ENCODE measurements around the gene HSPB1. TPM values are rescaled to one million over a fixed set of nuclear protein-coding genes. Genes with fewer than 3 reads are reported as not detected.

HSPB1 gene
- total RNA-seq, 3 donors from 2014 or later (not counting 1 experiment from before 2014, with no cell fraction given), result 14.4 to 15.9 (median 14.7) TPM

DNA sequence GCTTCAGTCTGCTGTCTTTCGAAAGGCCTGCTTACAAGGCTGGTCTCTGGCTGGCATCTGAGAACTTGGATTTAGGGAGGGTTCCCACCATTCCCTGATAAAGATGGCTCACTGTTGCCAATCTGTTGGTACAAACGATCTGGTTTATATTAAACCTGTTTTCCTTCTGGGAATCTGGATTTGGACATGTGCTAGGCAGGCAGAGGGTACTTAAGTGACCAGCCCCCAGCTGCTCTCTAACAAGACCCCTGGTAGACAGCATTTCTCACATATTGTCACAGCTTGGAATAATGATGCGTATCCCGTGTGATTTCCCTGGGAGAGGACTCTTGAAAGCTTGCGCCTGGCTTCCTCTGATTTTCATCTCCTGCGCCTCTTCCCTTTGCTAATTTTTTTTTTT is 34.7 kb downstream of the HSPB1 start:
- TF ChIP-seq, protein P1, sequence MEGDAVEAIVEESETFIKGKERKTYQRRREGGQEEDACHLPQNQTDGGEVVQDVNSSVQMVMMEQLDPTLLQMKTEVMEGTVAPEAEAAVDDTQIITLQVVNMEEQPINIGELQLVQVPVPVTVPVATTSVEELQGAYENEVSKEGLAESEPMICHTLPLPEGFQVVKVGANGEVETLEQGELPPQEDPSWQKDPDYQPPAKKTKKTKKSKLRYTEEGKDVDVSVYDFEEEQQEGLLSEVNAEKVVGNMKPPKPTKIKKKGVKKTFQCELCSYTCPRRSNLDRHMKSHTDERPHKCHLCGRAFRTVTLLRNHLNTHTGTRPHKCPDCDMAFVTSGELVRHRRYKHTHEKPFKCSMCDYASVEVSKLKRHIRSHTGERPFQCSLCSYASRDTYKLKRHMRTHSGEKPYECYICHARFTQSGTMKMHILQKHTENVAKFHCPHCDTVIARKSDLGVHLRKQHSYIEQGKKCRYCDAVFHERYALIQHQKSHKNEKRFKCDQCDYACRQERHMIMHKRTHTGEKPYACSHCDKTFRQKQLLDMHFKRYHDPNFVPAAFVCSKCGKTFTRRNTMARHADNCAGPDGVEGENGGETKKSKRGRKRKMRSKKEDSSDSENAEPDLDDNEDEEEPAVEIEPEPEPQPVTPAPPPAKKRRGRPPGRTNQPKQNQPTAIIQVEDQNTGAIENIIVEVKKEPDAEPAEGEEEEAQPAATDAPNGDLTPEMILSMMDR (IDR thresholded peaks at IDR 0.05), result no peak
- no peak overlapping the region for H3K4me3 ChIP-seq (ENCODE audit: low read length)
- no peaks in the 10 kb centered on the region for H3K9me3 ChIP-seq (ENCODE audit: control insufficient read depth, insufficient read depth, low read length)
- H3K36me3 ChIP-seq (ENCODE audit: control insufficient read depth, insufficient read depth, low read length), result peaks cover 6% of the 10 kb centered on the region
- H3K27me3 ChIP-seq (ENCODE audit: control insufficient read depth, insufficient read depth, low read length), result no peaks in the 10 kb centered on the region
- no peaks in the 10 kb centered on the region for H3K4me1 ChIP-seq (ENCODE audit: control insufficient read depth, insufficient read depth, low read length)
- Mint-ChIP-seq H3K4me3 (no peak overlapping the region), H3K27ac (no peak overlapping the region), H3K4me1 (peaks cover 19 to 37% of the 10 kb centered on the region in 2 donors), H3K27me3 (ENCODE audit: low read depth in 2 of 2) (no peaks in the 10 kb centered on the region), H3K9me3 (no peaks in the 10 kb centered on the region), H3K36me3 (no peaks in the 10 kb centered on the region)
- H3K27ac ChIP-seq (ENCODE audit: low read length), result no peak overlapping the region
- intact Hi-C loops (cut with micrococcal nuclease), result no loop called here
- no peak for ATAC-seq
- no peak for DNase-seq
- WGBS (ENCODE audit: insufficient coverage), result 98% methylated on average over 6 of the region's 6 CpGs

- H3K4me1 Mint-ChIP-seq, result peaks cover 26 to 35% of the 10 kb centered on the region in 2 donors
Measured at GRCh38 chr7:76338298-76339084, 36.0 kb downstream of the HSPB1 start.

GRCh38 chr7:76340617-76341131 is 38.2 kb downstream of the HSPB1 start:
- TF ChIP-seq, protein P1 (IDR thresholded peaks at IDR 0.05), result no peak
- peaks cover 26% of the 10 kb centered on the region for H3K36me3 ChIP-seq (ENCODE audit: control insufficient read depth, insufficient read depth, low read length)
- Mint-ChIP-seq H3K4me1 (peaks cover 36% of the 10 kb centered on the region in 2 donors), H3K4me3 (no peak overlapping the region), H3K36me3 (no peaks in the 10 kb centered on the region), H3K27me3 (ENCODE audit: low read depth in 2 of 2) (no peaks in the 10 kb centered on the region), H3K9me3 (no peaks in the 10 kb centered on the region), H3K27ac (no peak overlapping the region)
- DNase-seq (no peak), ATAC-seq (no peak)
- 76% methylated on average over 3 of the region's 3 CpGs for WGBS (ENCODE audit: insufficient coverage)
- intact Hi-C loops (cut with micrococcal nuclease), result no loop called here
- H3K27ac ChIP-seq (ENCODE audit: low read length), result no peak overlapping the region
- H3K4me3 ChIP-seq (ENCODE audit: low read length), result no peak overlapping the region
- H3K27me3 ChIP-seq (ENCODE audit: control insufficient read depth, insufficient read depth, low read length), result no peaks in the 10 kb centered on the region
- no peaks in the 10 kb centered on the region for H3K9me3 ChIP-seq (ENCODE audit: control insufficient read depth, insufficient read depth, low read length)
- H3K4me1 ChIP-seq (ENCODE audit: control insufficient read depth, insufficient read depth, low read length), result no peaks in the 10 kb centered on the region

More at GRCh38 chr7:76338298-76339084, 36.0 kb downstream of the HSPB1 start:
- DNase-seq (no peak), ATAC-seq (no peak)
- Histone ChIP-seq H3K36me3 (ENCODE audit: control insufficient read depth, insufficient read depth, low read length) (peaks cover 11% of the 10 kb centered on the region), H3K27me3 (ENCODE audit: control insufficient read depth, insufficient read depth, low read length) (no peaks in the 10 kb centered on the region), H3K9me3 (ENCODE audit: control insufficient read depth, insufficient read depth, low read length) (no peaks in the 10 kb centered on the region), H3K4me1 (ENCODE audit: control insufficient read depth, insufficient read depth, low read length) (no peaks in the 10 kb centered on the region), H3K4me3 (ENCODE audit: low read length) (no peak overlapping the region), H3K27ac (ENCODE audit: low read length) (no peak overlapping the region)
- Mint-ChIP-seq H3K27me3 (ENCODE audit: low read depth in 2 of 2) (no peaks in the 10 kb centered on the region), H3K4me3 (no peak overlapping the region), H3K36me3 (no peaks in the 10 kb centered on the region), H3K27ac (no peak overlapping the region), H3K9me3 (no peaks in the 10 kb centered on the region)
- WGBS (ENCODE audit: insufficient coverage), result 79% methylated on average over 8 of the region's 9 CpGs
- TF ChIP-seq, protein P1 (IDR thresholded peaks at IDR 0.05), result no peak
- intact Hi-C loops (cut with micrococcal nuclease), result no loop called here
